Loucy (cell line): ENCODE results near the gene CDHR1.

ENCODE experiments used
- EZH2phosphoT487 ChIP-seq: fragments of 200-600 bp; IDR thresholded peaks from 2 replicates; pipeline ENCODE4 v1.6.1; 2018; ENCODE audit warnings: antibody characterized with exemption, mild to moderate bottlenecking, moderate library complexity, borderline replicate concordance
- TF ChIP-seq, protein P1 (sequence below): fragments of 200-600 bp; sonication (generic); conservative IDR thresholded peaks from 2 replicates; pipeline ENCODE4 v1.5.1; 2014; ENCODE audit warnings: mild to moderate bottlenecking, antibody characterized with exemption, low read length

- TF ChIP-seq, protein P1, sequence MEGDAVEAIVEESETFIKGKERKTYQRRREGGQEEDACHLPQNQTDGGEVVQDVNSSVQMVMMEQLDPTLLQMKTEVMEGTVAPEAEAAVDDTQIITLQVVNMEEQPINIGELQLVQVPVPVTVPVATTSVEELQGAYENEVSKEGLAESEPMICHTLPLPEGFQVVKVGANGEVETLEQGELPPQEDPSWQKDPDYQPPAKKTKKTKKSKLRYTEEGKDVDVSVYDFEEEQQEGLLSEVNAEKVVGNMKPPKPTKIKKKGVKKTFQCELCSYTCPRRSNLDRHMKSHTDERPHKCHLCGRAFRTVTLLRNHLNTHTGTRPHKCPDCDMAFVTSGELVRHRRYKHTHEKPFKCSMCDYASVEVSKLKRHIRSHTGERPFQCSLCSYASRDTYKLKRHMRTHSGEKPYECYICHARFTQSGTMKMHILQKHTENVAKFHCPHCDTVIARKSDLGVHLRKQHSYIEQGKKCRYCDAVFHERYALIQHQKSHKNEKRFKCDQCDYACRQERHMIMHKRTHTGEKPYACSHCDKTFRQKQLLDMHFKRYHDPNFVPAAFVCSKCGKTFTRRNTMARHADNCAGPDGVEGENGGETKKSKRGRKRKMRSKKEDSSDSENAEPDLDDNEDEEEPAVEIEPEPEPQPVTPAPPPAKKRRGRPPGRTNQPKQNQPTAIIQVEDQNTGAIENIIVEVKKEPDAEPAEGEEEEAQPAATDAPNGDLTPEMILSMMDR = no peak
- TF ChIP-seq EZH2phosphoT487 = no peak
These were observed 67.0 kb downstream of the CDHR1 start for GRCh38 chr10:84261236-84261915.
